Retinal pigment epithelial cell (primary cell): Measurements from ENCODE around the gene PDHX.

Experiments
- DNase-seq: peaks from one replicate; pipeline ENCODE4 v3.0.0-alpha.2; 2010; ENCODE audit warnings: low read depth
- H3K4me3 ChIP-seq: 2 replicates; pipeline ENCODE4 v1.5.1; 2011; ENCODE audit warnings: mild to moderate bottlenecking, low read length, control low read depth, moderate library complexity
- CTCF ChIP-seq: conservative IDR thresholded peaks from 2 replicates; pipeline ENCODE4 v1.5.1; 2011; ENCODE audit warnings: low read depth, low read length, control low read depth, inconsistent platforms

PDHX gene

GRCh38 chr11:35038211-35038928 lies 122.0 kb downstream of the PDHX start:
- no peak for TF ChIP-seq CTCF
- no peak overlapping the region for H3K4me3 ChIP-seq
- DNase-seq, result no peak

GRCh38 chr11:35039076-35039475 lies 122.7 kb downstream of the PDHX start:
- no peak for DNase-seq
- no peak for TF ChIP-seq CTCF
- H3K4me3 ChIP-seq, result no peak overlapping the region

GRCh38 chr11:35040221-35040942 lies 124.0 kb downstream of the PDHX start:
- no peak for TF ChIP-seq CTCF
- H3K4me3 ChIP-seq, result no peak overlapping the region
- no peak for DNase-seq

DNA sequence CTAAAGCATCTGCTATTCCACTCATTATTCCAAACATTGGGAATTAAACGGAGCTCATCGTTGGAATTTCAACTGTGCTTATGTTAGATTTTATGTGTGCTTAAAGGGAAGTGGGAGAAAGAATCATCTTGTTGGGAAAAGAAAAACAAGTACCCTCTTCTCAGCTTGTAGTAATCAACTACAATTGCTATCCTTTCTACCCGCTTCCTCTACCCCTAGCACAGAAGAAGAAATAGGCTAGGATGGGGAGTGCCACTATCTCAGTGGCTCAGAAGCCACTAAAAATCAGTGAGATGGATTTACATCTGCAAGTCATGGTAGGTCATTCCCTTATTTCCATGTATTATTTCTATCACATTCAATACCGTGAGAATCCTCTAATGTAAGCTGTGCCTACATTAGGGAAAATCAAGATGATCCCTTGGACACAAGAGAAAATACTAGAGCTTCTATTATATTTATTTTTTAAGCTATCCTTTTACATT lies 124.7 kb downstream of the PDHX start:
- H3K4me3 ChIP-seq, result no peak overlapping the region
- TF ChIP-seq CTCF, result no peak
- no peak for DNase-seq

- no peak overlapping the region for H3K4me3 ChIP-seq
- TF ChIP-seq CTCF, result no peak
- no peak for DNase-seq
These were observed 125.8 kb downstream of the PDHX start for GRCh38 chr11:35042224-35042623.

DNA sequence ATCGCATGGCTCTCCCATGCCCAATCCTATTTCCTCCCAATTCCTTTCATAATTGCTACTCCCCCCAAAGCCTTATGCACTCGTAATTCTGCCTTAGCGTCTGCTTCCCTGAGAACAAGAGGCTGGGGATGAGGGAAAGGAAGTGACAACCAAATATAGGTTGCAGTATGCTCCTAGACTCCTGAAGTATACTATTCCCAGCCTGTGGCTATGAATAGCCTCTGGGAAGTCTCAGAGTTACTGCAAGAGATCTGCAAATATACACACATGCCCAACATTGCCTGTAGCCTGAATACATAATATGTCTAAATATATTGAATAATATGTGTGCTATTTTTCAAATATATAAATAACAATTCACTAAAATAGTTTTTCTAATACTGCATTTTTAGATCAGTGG lies 126.5 kb downstream of the PDHX start:
- H3K4me3 ChIP-seq, result no peak overlapping the region
- no peak for TF ChIP-seq CTCF
- DNase-seq, result no peak

- no peak for TF ChIP-seq CTCF
- no peak overlapping the region for H3K4me3 ChIP-seq
- no peak for DNase-seq
These were observed 127.5 kb downstream of the PDHX start for GRCh38 chr11:35043936-35044335.
